ENCODE measurements around the gene GSDME.

GSDME gene

DNA sequence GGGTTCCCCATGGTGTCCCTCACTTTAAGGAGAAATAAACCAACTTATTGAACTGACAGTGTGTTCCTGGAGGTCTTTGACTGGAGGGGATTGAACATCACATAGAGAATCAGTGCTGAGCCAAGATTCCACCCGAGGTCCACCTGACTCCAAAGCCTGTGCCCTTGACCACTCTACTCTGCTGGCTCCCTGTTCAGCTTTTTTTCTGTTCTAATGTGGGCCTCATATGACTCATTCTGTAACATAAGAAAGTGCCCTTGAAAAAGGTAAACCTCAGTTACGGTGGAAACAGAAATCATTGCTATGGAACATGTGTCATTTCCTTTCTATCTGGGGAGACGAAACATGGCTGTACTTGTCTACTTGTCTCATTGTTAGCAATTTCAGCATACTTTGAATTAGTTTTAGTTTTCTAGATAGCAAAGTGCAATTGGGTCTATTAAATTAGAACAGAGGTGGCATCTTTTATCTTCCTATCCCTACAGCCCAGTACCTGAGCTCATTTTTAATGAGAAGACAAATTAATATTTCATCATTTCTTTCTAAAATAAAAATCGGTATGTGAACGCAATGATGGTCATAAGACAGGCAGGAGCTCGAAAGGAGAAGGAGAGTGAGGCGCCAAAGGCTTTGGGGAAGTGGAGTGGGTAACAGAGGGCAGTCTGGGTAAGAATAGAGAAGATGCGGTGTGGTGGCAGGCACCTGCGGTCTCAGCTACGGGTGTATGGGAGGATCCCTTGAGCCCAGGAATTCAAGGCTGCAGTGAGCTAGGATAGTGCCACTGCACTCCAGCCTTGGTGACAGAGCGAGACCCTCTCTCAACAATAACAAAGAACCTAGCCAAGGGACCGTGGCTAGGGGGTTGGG lies 1.5 kb downstream of the GSDME start:
- peak overlapping the region; percentile 78 for H3K4me3 ChIP-seq (ENCODE audit: control insufficient read depth, low read depth, low read length)
- no peak for TF ChIP-seq CTCF (IDR thresholded peaks at IDR 0.05; ENCODE audit: control insufficient read depth, insufficient read depth, low read depth, low read length, missing control alignments)
- DNase-seq (ENCODE audit: low read depth): no peak

- DNase-seq (ENCODE audit: low read depth): no peak
Measured at GRCh38 chr7:24754906-24755506, 2.3 kb downstream of the GSDME start.

DNA sequence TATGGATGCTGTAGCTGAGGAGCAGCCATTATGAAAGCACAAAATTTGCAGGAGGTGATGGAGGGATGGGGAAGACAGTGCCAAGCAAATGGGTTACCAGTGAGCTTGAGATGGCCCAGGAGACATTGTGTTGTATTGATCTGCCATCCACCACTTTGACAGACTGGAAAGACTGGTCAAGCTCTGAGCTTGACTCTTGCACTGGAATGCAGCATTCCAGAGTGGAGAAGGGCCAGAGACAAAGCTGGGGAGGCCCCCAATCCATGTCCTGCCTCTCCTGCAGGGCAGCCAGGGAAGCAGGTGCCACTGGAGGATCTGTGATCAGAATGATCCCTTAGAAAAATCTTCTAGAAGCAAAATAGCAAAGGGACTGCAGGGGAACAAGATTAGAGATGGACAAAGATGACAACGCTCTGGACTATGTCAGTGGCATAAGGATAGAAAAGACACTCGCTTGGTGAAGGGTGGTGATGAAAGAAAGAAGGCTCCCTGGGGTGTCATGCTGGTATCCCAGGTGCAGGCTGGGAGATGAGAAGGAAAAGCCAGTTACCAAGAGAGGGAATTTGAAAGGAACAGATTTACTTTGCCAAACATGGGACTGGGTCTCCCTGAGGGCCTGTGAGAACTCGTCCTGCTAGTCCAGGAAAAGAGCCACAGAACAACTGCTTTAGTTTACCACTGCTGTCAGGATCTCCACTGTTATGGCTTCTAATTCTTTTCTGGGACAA lies 5.0 kb downstream of the GSDME start:
- TF ChIP-seq CTCF (IDR thresholded peaks at IDR 0.05; ENCODE audit: control insufficient read depth, insufficient read depth, low read depth, low read length, missing control alignments): no peak
- no peak overlapping the region for H3K4me3 ChIP-seq (ENCODE audit: control insufficient read depth, low read depth, low read length)
- no peak for DNase-seq (ENCODE audit: low read depth)

More at GRCh38 chr7:24754906-24755506, 2.3 kb downstream of the GSDME start:
- TF ChIP-seq CTCF (IDR thresholded peaks at IDR 0.05; ENCODE audit: control insufficient read depth, insufficient read depth, low read depth, low read length, missing control alignments): no peak
- H3K4me3 ChIP-seq (ENCODE audit: control insufficient read depth, low read depth, low read length): no peak overlapping the region

GRCh38 chr7:24751484-24751883 lies 5.8 kb downstream of the GSDME start:
- TF ChIP-seq CTCF (IDR thresholded peaks at IDR 0.05; ENCODE audit: control insufficient read depth, insufficient read depth, low read depth, low read length, missing control alignments): no peak
- no peak for DNase-seq (ENCODE audit: low read depth)
- H3K4me3 ChIP-seq (ENCODE audit: control insufficient read depth, low read depth, low read length): no peak overlapping the region

GRCh38 chr7:24750441-24751055 lies 6.7 kb downstream of the GSDME start:
- TF ChIP-seq CTCF (IDR thresholded peaks at IDR 0.05; ENCODE audit: control insufficient read depth, insufficient read depth, low read depth, low read length, missing control alignments): no peak
- DNase-seq (ENCODE audit: low read depth): no peak
- no peak overlapping the region for H3K4me3 ChIP-seq (ENCODE audit: control insufficient read depth, low read depth, low read length)

- no peak overlapping the region for H3K4me3 ChIP-seq (ENCODE audit: control insufficient read depth, low read depth, low read length)
- no peak for TF ChIP-seq CTCF (IDR thresholded peaks at IDR 0.05; ENCODE audit: control insufficient read depth, insufficient read depth, low read depth, low read length, missing control alignments)
- DNase-seq (ENCODE audit: low read depth): no peak
Measured at GRCh38 chr7:24748521-24748920, 8.7 kb downstream of the GSDME start.
